Measurements from ENCODE around the gene TNS2. TPM values are rescaled to one million over a fixed set of nuclear protein-coding genes. Genes with fewer than 3 reads are reported as not detected.

TNS2 gene
- polyA plus RNA-seq, 1 experiment = 73.9 TPM

- Histone ChIP-seq H3K27me3 (ENCODE audit: control insufficient read depth, insufficient read depth, low read length) (no peaks in the 10 kb centered on the region), H3K4me3 (ENCODE audit: low read depth, low read length) (peak overlapping the region; percentile 81), H3K36me3 (ENCODE audit: control insufficient read depth, insufficient read depth, low read length) (peaks cover 5% of the 10 kb centered on the region)
- POLR2A ChIA-PET = interaction anchor here (0.6 to 1.1 kb wide), 4 partner anchors 16 to 816 kb away, joined by 3 to 5 read pairs (median 4); partner anchors contain the start of gene SPRYD3
- no peak for TF ChIP-seq CTCF (IDR thresholded peaks at IDR 0.05; ENCODE audit: insufficient read depth, low read depth, low read length)
- DNase-seq (ENCODE audit: low read depth) = no peak
- CTCF ChIA-PET = interaction anchor here (0.6 to 15.7 kb wide), 6 partner anchors 17 to 224 kb away, joined by 3 to 416 read pairs (median 18); partner anchors contain the start of gene SPRYD3
Measured at GRCh38 chr12:53096759-53097158, 46.9 kb downstream of the TNS2 start.

GRCh38 chr12:53097207-53097563 is 47.3 kb downstream of the TNS2 start:
- ChIA-PET CTCF (interaction anchor here (0.6 to 15.7 kb wide), 6 partner anchors 18 to 224 kb away, joined by 3 to 416 read pairs (median 16); partner anchors contain the start of gene SPRYD3), POLR2A (interaction anchor here (0.6 to 1.0 kb wide), 4 partner anchors 14 to 816 kb away, joined by 3 to 5 read pairs (median 4); partner anchors contain the start of gene SPRYD3)
- H3K4me3 ChIP-seq (ENCODE audit: low read depth, low read length) = peak overlapping the region; percentile 81
- no peaks in the 10 kb centered on the region for H3K27me3 ChIP-seq (ENCODE audit: control insufficient read depth, insufficient read depth, low read length)
- H3K36me3 ChIP-seq (ENCODE audit: control insufficient read depth, insufficient read depth, low read length) = peaks cover 7% of the 10 kb centered on the region
- TF ChIP-seq CTCF (IDR thresholded peaks at IDR 0.05; ENCODE audit: insufficient read depth, low read depth, low read length) = no peak
- DNase-seq (ENCODE audit: low read depth) = no peak

- Histone ChIP-seq H3K36me3 (ENCODE audit: control insufficient read depth, insufficient read depth, low read length) (peaks cover 8% of the 10 kb centered on the region), H3K27me3 (ENCODE audit: control insufficient read depth, insufficient read depth, low read length) (no peaks in the 10 kb centered on the region), H3K4me3 (ENCODE audit: low read depth, low read length) (peak within 1 kb of the TSS; percentile 81)
- POLR2A ChIA-PET = interaction anchor here (0.6 to 1.8 kb wide), 6 partner anchors 13 to 37 kb away, joined by 3 to 17 read pairs (median 5); partner anchors contain the start of gene SPRYD3
- DNase-seq (ENCODE audit: low read depth) = no peak
- TF ChIP-seq CTCF (IDR thresholded peaks at IDR 0.05; ENCODE audit: insufficient read depth, low read depth, low read length) = no peak
- CTCF ChIA-PET = interaction anchor here (0.9 to 15.7 kb wide), 10 partner anchors 18 to 224 kb away, joined by 3 to 416 read pairs (median 4); partner anchors contain the start of gene SPRYD3
Measured at GRCh38 chr12:53097564-53098353, 47.9 kb downstream of the TNS2 start, which contains the start of gene IGFBP6. Gene IGFBP6 (plus strand): TSS chr12:53097667. CDS start chr12:53097718, 51 bp downstream.

- CTCF ChIA-PET = interaction anchor here (0.6 to 15.7 kb wide), 22 partner anchors 11 to 224 kb away, joined by 3 to 416 read pairs (median 5); partner anchors contain the start of genes SPRYD3 and TNS2
- TF ChIP-seq CTCF (IDR thresholded peaks at IDR 0.05; ENCODE audit: insufficient read depth, low read depth, low read length) = no peak
- Histone ChIP-seq H3K36me3 (ENCODE audit: control insufficient read depth, insufficient read depth, low read length) (peaks cover 8% of the 10 kb centered on the region), H3K4me3 (ENCODE audit: low read depth, low read length) (peak overlapping the region; percentile 81), H3K27me3 (ENCODE audit: control insufficient read depth, insufficient read depth, low read length) (no peaks in the 10 kb centered on the region)
- POLR2A ChIA-PET = interaction anchor here (0.6 to 1.8 kb wide), 3 partner anchors 17 to 38 kb away, joined by 5 to 17 read pairs (median 6); no protein-coding TSS in a partner anchor
- no peak for DNase-seq (ENCODE audit: low read depth)
Measured at GRCh38 chr12:53098354-53098981, 48.6 kb downstream of the TNS2 start.
